A549 (cell line): ENCODE measurements around the gene BRD1.

ENCODE experiments used
- BHLHE40 ChIP-seq: IDR thresholded peaks from 2 replicates; pipeline ENCODE4 v1.6.1; 2012; ENCODE audit warnings: low read depth, low read length, inconsistent platforms
- EP300 ChIP-seq, 2 experiments: fragments of >200 bp; sonication (Bioruptor Twin); formaldehyde crosslinking; IDR thresholded peaks; 2 replicates in 1 of 2; 3 replicates in 1 of 2; pipeline ENCODE4 v1.6.1; 2016 to 2017
- FOSL2 ChIP-seq, 2 experiments: fragments of 450-650 bp in 1 of 2; fragments of >200 bp in 1 of 2; sonication (Bioruptor Twin) in 1 of 2; formaldehyde crosslinking; IDR thresholded peaks; 2 replicates each; pipeline versions ENCODE4 v1.5.0 to v1.6.1; 2016 to 2020; ENCODE audit warnings: mild to moderate bottlenecking in 1 of 2, moderate library complexity in 1 of 2
- POLR2A ChIP-seq: IDR thresholded peaks from 2 replicates; pipeline ENCODE4 v1.6.1; 2012; ENCODE audit warnings: mild to moderate bottlenecking, low read length
- RARB ChIP-seq: fragments of 250-450 bp; sonication (Bioruptor Pico); IDR thresholded peaks from 2 replicates; pipeline ENCODE4 v1.8.0; 2021; ENCODE audit warnings: mild to moderate bottlenecking, moderate library complexity
- REST ChIP-seq: fragments of 200-600 bp; sonication (generic); IDR thresholded peaks from 2 replicates; pipeline ENCODE4 v1.6.1; 2016; ENCODE audit warnings: antibody characterized with exemption, mild to moderate bottlenecking, moderate library complexity
- RFX5 ChIP-seq: fragments of 450-650 bp; IDR thresholded peaks from 2 replicates; pipeline ENCODE4 v1.7.1; 2014; ENCODE audit warnings: antibody characterized with exemption, mild to moderate bottlenecking, moderate library complexity
- TF ChIP-seq, protein P1 (sequence below): fragments of >200 bp; sonication (Bioruptor Twin); formaldehyde crosslinking; IDR thresholded peaks from 3 replicates; pipeline ENCODE4 v1.5.1; 2016

- TF ChIP-seq, protein P1, sequence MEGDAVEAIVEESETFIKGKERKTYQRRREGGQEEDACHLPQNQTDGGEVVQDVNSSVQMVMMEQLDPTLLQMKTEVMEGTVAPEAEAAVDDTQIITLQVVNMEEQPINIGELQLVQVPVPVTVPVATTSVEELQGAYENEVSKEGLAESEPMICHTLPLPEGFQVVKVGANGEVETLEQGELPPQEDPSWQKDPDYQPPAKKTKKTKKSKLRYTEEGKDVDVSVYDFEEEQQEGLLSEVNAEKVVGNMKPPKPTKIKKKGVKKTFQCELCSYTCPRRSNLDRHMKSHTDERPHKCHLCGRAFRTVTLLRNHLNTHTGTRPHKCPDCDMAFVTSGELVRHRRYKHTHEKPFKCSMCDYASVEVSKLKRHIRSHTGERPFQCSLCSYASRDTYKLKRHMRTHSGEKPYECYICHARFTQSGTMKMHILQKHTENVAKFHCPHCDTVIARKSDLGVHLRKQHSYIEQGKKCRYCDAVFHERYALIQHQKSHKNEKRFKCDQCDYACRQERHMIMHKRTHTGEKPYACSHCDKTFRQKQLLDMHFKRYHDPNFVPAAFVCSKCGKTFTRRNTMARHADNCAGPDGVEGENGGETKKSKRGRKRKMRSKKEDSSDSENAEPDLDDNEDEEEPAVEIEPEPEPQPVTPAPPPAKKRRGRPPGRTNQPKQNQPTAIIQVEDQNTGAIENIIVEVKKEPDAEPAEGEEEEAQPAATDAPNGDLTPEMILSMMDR = no peak
- TF ChIP-seq RARB (CRISPR knock-in tag) (no peak), FOSL2 (IDR thresholded peaks at IDR 0.05) (no peak), FOSL2 (CRISPR knock-in tag; IDR thresholded peaks at IDR 0.05) (no peak), POLR2A (no peak), REST (no peak), EP300 (IDR thresholded peaks at IDR 0.05) (no peak), RFX5 (no peak), BHLHE40 (no peak)
Measured at GRCh38 chr22:49771266-49772065, 56.2 kb downstream of the BRD1 start.
